ENCODE data around the gene BEX5.
"Not testable (repeated sequence)": the region's sequence is repeated elsewhere in the genome, so short reads cannot be mapped to it uniquely, and the experiment has no call there.

Gene BEX5

GRCh38 chrX:102155806-102156179 lies at the start of gene BEX5:
Gene BEX5 (minus strand): TSS chrX:102155977. CDS start chrX:102154265, 1,712 bp downstream.
- peak; percentile 64 for DNase-seq

GRCh38 chrX:102185967-102186720 lies 30.4 kb upstream of the BEX5 start:
- no peak for DNase-seq

GRCh38 chrX:102154900-102155805 lies 624 bp downstream of the BEX5 start:
- DNase-seq: peak; percentile 22

GRCh38 chrX:102154218-102154860 lies 1.4 kb downstream of the BEX5 start:
- DNase-seq: peak; percentile 29

- not testable (repeated sequence) for DNase-seq
Measured at GRCh38 chrX:102142274-102142673, 13.5 kb downstream of the BEX5 start, which contains the start of gene TCEAL6. Gene TCEAL6 (minus strand): TSS chrX:102142481.

GRCh38 chrX:102141631-102142030 lies 14.1 kb downstream of the BEX5 start:
- DNase-seq: not testable (repeated sequence)

- DNase-seq: not testable (repeated sequence)
Measured at GRCh38 chrX:102140876-102141275, 14.9 kb downstream of the BEX5 start.

GRCh38 chrX:102138064-102138463 lies 17.7 kb downstream of the BEX5 start:
- DNase-seq: no peak

GRCh38 chrX:102129473-102129872 lies 26.3 kb downstream of the BEX5 start:
- no peak for DNase-seq

GRCh38 chrX:102126863-102127262 lies 28.9 kb downstream of the BEX5 start:
- DNase-seq: no peak

GRCh38 chrX:102126080-102126818 lies 29.5 kb downstream of the BEX5 start:
- DNase-seq: not testable (repeated sequence)

- peak; percentile 1 for DNase-seq
Measured at GRCh38 chrX:102125436-102125835, 30.3 kb downstream of the BEX5 start, which contains the start of gene TCEAL2. Gene TCEAL2 (plus strand): TSS chrX:102125679. CDS start chrX:102126831, 1,152 bp downstream.

GRCh38 chrX:102125014-102125413 lies 30.8 kb downstream of the BEX5 start:
- not testable (repeated sequence) for DNase-seq

GRCh38 chrX:102115748-102116147 lies 40.0 kb downstream of the BEX5 start:
- DNase-seq: no peak

- no peak for DNase-seq
Measured at GRCh38 chrX:102113367-102113766, 42.4 kb downstream of the BEX5 start.

All from DMS79 treated with DMSO at 0.1 percent for 48 hours (cell line).